ENCODE measurements around the gene LRMDA.

DNA sequence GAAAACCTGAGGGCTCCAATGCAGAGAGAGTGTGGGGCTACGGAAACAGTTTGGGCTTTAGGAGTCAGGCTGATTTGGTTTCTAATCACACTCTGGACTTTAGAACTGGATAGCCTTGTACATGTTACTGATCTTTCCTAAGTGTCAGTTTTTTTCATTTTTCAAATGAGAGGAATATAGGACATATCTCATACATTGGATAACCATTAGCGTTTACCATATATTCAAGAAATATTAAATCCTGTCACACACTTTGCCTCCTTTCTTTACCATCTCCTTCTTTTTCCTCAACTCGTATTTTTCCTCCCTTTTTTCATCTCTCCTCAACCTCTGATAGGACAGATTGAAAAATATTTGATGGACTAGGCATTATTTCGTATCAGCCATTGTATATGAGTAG lies 885.7 kb downstream of the LRMDA start:
- TF ChIP-seq, protein P1, sequence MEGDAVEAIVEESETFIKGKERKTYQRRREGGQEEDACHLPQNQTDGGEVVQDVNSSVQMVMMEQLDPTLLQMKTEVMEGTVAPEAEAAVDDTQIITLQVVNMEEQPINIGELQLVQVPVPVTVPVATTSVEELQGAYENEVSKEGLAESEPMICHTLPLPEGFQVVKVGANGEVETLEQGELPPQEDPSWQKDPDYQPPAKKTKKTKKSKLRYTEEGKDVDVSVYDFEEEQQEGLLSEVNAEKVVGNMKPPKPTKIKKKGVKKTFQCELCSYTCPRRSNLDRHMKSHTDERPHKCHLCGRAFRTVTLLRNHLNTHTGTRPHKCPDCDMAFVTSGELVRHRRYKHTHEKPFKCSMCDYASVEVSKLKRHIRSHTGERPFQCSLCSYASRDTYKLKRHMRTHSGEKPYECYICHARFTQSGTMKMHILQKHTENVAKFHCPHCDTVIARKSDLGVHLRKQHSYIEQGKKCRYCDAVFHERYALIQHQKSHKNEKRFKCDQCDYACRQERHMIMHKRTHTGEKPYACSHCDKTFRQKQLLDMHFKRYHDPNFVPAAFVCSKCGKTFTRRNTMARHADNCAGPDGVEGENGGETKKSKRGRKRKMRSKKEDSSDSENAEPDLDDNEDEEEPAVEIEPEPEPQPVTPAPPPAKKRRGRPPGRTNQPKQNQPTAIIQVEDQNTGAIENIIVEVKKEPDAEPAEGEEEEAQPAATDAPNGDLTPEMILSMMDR (conservative IDR thresholded peaks at IDR 0.05; ENCODE audit: low read depth, low read length) = no peak
- no peak for TF ChIP-seq POLR2A (IDR thresholded peaks at IDR 0.05; ENCODE audit: low read depth, low read length)
- no peak for TF ChIP-seq SMC3 (IDR thresholded peaks at IDR 0.05; ENCODE audit: low read depth, low read length)

Data from IMR-90 (cell line).